ENCODE data around the gene P4HB. TPM values are rescaled to one million over a fixed set of nuclear protein-coding genes. Genes with fewer than 3 reads are reported as not detected.

Gene P4HB
- total and polyA plus RNA-seq, 2 donors (not counting 1 experiment from before 2014, with no cell fraction given): 37.4 to 191 TPM

- no peaks in the 10 kb centered on the region for H4K20me1 ChIP-seq (ENCODE audit: control insufficient read depth, insufficient read depth, low read length, poor library complexity, severe bottlenecking)
- H3K9ac ChIP-seq (ENCODE audit: low read length): peak overlapping the region; percentile 26
- Mint-ChIP-seq H3K27me3 (peaks cover 7% of the 10 kb centered on the region), H3K4me1 (peaks cover 5% of the 10 kb centered on the region), H3K27ac (no peak overlapping the region), H3K4me3 (no peak overlapping the region), H3K9me3 (ENCODE audit: insufficient read depth) (no peaks in the 10 kb centered on the region)
- CTCF ChIA-PET: no interaction called here
- POLR2A ChIA-PET: interaction anchor here (0.6 kb wide), 1 partner anchor 20 kb away, joined by 4 read pairs; no protein-coding TSS in a partner anchor
- H3K36me3 ChIP-seq (replicated peaks in 1 of 2; ENCODE audit: control extremely low read depth in 1 of 2, control insufficient read depth in 1 of 2, extremely low read depth in 1 of 2, insufficient read depth in 2 of 2, low read length in 1 of 2): peaks cover 0 to 46% of the 10 kb centered on the region in 2 experiments
- 39% methylated on average over 44 of the region's 47 CpGs for WGBS (ENCODE audit: insufficient coverage)
- peak; percentile 24 for ATAC-seq (ENCODE audit: low read depth)
- H3K4me3 ChIP-seq (ENCODE audit: control extremely low read depth in 1 of 5, extremely low read depth in 1 of 5, insufficient read depth in 1 of 5, low read depth in 2 of 5, low read length in 4 of 5): peak overlapping the region in 1 of 5 experiments; percentile 9
- peaks cover 0 to 20% (median 7%) of the 10 kb centered on the region in 4 experiments for H3K27me3 ChIP-seq (replicated peaks in 1 of 4; ENCODE audit: control extremely low read depth in 1 of 4, control insufficient read depth in 3 of 4, insufficient read depth in 4 of 4, low read length in 3 of 4)
- H3K9me3 ChIP-seq (ENCODE audit: control extremely low read depth in 1 of 3, control insufficient read depth in 2 of 3, insufficient read depth in 1 of 3, low read length in 2 of 3): no peaks in the 10 kb centered on the region
- TF ChIP-seq CTCF (IDR thresholded peaks at IDR 0.05): no peak
- no peak for TF ChIP-seq EZH2 (IDR thresholded peaks at IDR 0.05; ENCODE audit: borderline replicate concordance, insufficient read depth, low read depth, low read length, poor library complexity, severe bottlenecking)
- H3K4me1 ChIP-seq (ENCODE audit: control insufficient read depth in 2 of 2, insufficient read depth in 2 of 2, low read length in 2 of 2): peaks cover 6 to 15% of the 10 kb centered on the region in 2 donors
- intact Hi-C loops (cut with micrococcal nuclease): no loop called here
- DNase-seq: no peak
- no peak overlapping the region for H3K27ac ChIP-seq (ENCODE audit: low read length in 2 of 2)
- H3K79me2 ChIP-seq (ENCODE audit: control insufficient read depth, insufficient read depth, low read length): peaks cover 4% of the 10 kb centered on the region
- no peak overlapping the region for H2AFZ ChIP-seq (ENCODE audit: insufficient read depth, low read depth, low read length, poor library complexity, severe bottlenecking)
- H3K4me2 ChIP-seq (replicated peaks; ENCODE audit: low read depth, low read length, poor library complexity, severe bottlenecking): peak overlapping the region; percentile 65
These were observed 42.5 kb upstream of the P4HB start for GRCh38 chr17:81902653-81903414.

- Mint-ChIP-seq H3K9me3 (ENCODE audit: insufficient read depth) (no peaks in the 10 kb centered on the region), H3K4me3 (peak within 1 kb of the TSS; percentile 36), H3K4me1 (peaks cover 5% of the 10 kb centered on the region), H3K27me3 (peaks cover 7% of the 10 kb centered on the region), H3K27ac (no peak within 1 kb of the TSS)
- 3% methylated on average over 79 of the region's 79 CpGs for WGBS (ENCODE audit: insufficient coverage)
- H3K27me3 ChIP-seq (replicated peaks in 1 of 4; ENCODE audit: control extremely low read depth in 1 of 4, control insufficient read depth in 3 of 4, insufficient read depth in 4 of 4, low read length in 3 of 4): peaks cover 0 to 20% (median 7%) of the 10 kb centered on the region in 4 experiments
- CTCF ChIA-PET: no interaction called here
- no peak for TF ChIP-seq EZH2 (IDR thresholded peaks at IDR 0.05; ENCODE audit: borderline replicate concordance, insufficient read depth, low read depth, low read length, poor library complexity, severe bottlenecking)
- no peak for TF ChIP-seq CTCF (IDR thresholded peaks at IDR 0.05)
- peak; percentile 39 for ATAC-seq (ENCODE audit: low read depth)
- intact Hi-C loops (cut with micrococcal nuclease): no loop called here
- H3K4me1 ChIP-seq (ENCODE audit: control insufficient read depth in 2 of 2, insufficient read depth in 2 of 2, low read length in 2 of 2): peaks cover 6 to 15% of the 10 kb centered on the region in 2 donors
- peaks cover 0 to 45% of the 10 kb centered on the region in 2 experiments for H3K36me3 ChIP-seq (replicated peaks in 1 of 2; ENCODE audit: control extremely low read depth in 1 of 2, control insufficient read depth in 1 of 2, extremely low read depth in 1 of 2, insufficient read depth in 2 of 2, low read length in 1 of 2)
- H3K4me3 ChIP-seq (ENCODE audit: control extremely low read depth in 1 of 5, extremely low read depth in 1 of 5, insufficient read depth in 1 of 5, low read depth in 2 of 5, low read length in 4 of 5): peak within 1 kb of the TSS in 1 of 5 experiments; percentile 9
- no peak for DNase-seq
- H2AFZ ChIP-seq (ENCODE audit: insufficient read depth, low read depth, low read length, poor library complexity, severe bottlenecking): no peak within 1 kb of the TSS
- POLR2A ChIA-PET: interaction anchor here (0.6 kb wide), 1 partner anchor 19 kb away, joined by 4 read pairs; no protein-coding TSS in a partner anchor
- peaks cover 3% of the 10 kb centered on the region for H3K79me2 ChIP-seq (ENCODE audit: control insufficient read depth, insufficient read depth, low read length)
- peak within 1 kb of the TSS; percentile 65 for H3K4me2 ChIP-seq (replicated peaks; ENCODE audit: low read depth, low read length, poor library complexity, severe bottlenecking)
- no peak within 1 kb of the TSS for H3K27ac ChIP-seq (ENCODE audit: low read length in 2 of 2)
- H4K20me1 ChIP-seq (ENCODE audit: control insufficient read depth, insufficient read depth, low read length, poor library complexity, severe bottlenecking): no peaks in the 10 kb centered on the region
- no peaks in the 10 kb centered on the region for H3K9me3 ChIP-seq (ENCODE audit: control extremely low read depth in 1 of 3, control insufficient read depth in 2 of 3, insufficient read depth in 1 of 3, low read length in 2 of 3)
- peak within 1 kb of the TSS; percentile 26 for H3K9ac ChIP-seq (ENCODE audit: low read length)
These were observed 41.8 kb upstream of the P4HB start, which contains the start of gene NPB for GRCh38 chr17:81902023-81902652. TSS of gene NPB (plus strand) at chr17:81902238. CDS start at chr17:81902278, 40 bp downstream.

All from B cell (primary cell).